ENCODE results near the gene GALNT14. TPM values are rescaled to one million over a fixed set of nuclear protein-coding genes. Genes with fewer than 3 reads are reported as not detected.
A peak's percentile ranks its signal among the peaks of the same experiment; 100 is the strongest.

GALNT14 gene
- total RNA-seq, 1 experiment from 2014 or later = 6.0 TPM

- Mint-ChIP-seq H3K4me3 (no peak overlapping the region), H3K4me1 (peaks cover 51% of the 10 kb centered on the region), H3K27ac (no peak overlapping the region), H3K36me3 (no peaks in the 10 kb centered on the region), H3K27me3 (ENCODE audit: low read depth) (no peaks in the 10 kb centered on the region), H3K9me3 (no peaks in the 10 kb centered on the region)
- TF ChIP-seq ESRRA (CRISPR knock-in tag; IDR thresholded peaks at IDR 0.05; ENCODE audit: borderline replicate concordance) = no peak
- TF ChIP-seq ZSCAN18 (CRISPR knock-in tag; IDR thresholded peaks at IDR 0.05) = no peak
- no peak for TF ChIP-seq MXD4 (CRISPR knock-in tag; IDR thresholded peaks at IDR 0.05; ENCODE audit: borderline replicate concordance)
- no peak for TF ChIP-seq ZNF396 (CRISPR knock-in tag; IDR thresholded peaks at IDR 0.05; ENCODE audit: borderline replicate concordance)
- TF ChIP-seq, protein P1, sequence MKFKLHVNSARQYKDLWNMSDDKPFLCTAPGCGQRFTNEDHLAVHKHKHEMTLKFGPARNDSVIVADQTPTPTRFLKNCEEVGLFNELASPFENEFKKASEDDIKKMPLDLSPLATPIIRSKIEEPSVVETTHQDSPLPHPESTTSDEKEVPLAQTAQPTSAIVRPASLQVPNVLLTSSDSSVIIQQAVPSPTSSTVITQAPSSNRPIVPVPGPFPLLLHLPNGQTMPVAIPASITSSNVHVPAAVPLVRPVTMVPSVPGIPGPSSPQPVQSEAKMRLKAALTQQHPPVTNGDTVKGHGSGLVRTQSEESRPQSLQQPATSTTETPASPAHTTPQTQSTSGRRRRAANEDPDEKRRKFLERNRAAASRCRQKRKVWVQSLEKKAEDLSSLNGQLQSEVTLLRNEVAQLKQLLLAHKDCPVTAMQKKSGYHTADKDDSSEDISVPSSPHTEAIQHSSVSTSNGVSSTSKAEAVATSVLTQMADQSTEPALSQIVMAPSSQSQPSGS (CRISPR knock-in tag; IDR thresholded peaks at IDR 0.05; ENCODE audit: borderline replicate concordance, low read depth) = no peak
- TF ChIP-seq, protein P2, sequence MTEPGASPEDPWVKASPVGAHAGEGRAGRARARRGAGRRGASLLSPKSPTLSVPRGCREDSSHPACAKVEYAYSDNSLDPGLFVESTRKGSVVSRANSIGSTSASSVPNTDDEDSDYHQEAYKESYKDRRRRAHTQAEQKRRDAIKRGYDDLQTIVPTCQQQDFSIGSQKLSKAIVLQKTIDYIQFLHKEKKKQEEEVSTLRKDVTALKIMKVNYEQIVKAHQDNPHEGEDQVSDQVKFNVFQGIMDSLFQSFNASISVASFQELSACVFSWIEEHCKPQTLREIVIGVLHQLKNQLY (CRISPR knock-in tag; IDR thresholded peaks at IDR 0.05) = no peak
- TF ChIP-seq, protein P3, sequence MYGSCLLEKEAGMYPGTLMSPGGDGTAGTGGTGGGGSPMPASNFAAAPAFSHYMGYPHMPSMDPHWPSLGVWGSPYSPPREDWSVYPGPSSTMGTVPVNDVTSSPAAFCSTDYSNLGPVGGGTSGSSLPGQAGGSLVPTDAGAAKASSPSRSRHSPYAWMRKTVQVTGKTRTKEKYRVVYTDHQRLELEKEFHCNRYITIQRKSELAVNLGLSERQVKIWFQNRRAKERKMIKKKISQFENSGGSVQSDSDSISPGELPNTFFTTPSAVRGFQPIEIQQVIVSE (CRISPR knock-in tag; IDR thresholded peaks at IDR 0.05; ENCODE audit: borderline replicate concordance) = no peak
- ATAC-seq (peak; percentile 47), DNase-seq (ENCODE audit: low spot score) (no peak)
- ChIA-PET CTCF (interaction anchor here (0.5 to 1.4 kb wide), 5 partner anchors 21 to 231 kb away, joined by 3 to 4 read pairs (median 3); no protein-coding TSS in a partner anchor), POLR2A (no interaction called here)
Observed at GRCh38 chr2:30939364-30939763, 198.9 kb downstream of the GALNT14 start.

DNA sequence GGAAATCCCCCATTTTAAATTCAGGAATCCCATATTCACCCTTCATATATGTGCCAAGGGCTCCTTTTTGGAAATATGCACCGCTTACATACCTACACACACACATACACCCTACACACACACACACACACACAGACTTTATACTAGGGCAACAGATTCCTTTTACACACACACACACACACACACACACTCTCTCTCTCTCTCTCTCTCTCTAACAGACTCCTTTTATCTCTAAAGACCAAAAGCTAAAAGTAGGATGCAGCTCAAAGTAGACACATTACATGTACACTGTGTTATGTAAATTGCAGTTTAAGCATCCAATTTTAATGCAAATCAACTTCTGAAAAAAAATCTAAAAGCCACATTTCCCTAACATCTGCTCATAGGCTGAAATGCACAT, 200.0 kb downstream of the GALNT14 start:
- ATAC-seq (no peak), DNase-seq (ENCODE audit: low spot score) (no peak)
- Mint-ChIP-seq H3K27me3 (ENCODE audit: low read depth) (no peaks in the 10 kb centered on the region), H3K4me1 (peaks cover 51% of the 10 kb centered on the region), H3K9me3 (no peaks in the 10 kb centered on the region), H3K36me3 (no peaks in the 10 kb centered on the region), H3K4me3 (no peak overlapping the region; the same call in 1 of the 2 replicates), H3K27ac (no peak overlapping the region)
- TF ChIP-seq ZNF396 (CRISPR knock-in tag; IDR thresholded peaks at IDR 0.05; ENCODE audit: borderline replicate concordance) (no peak), OVOL2 (CRISPR knock-in tag; IDR thresholded peaks at IDR 0.05; ENCODE audit: borderline replicate concordance) (no peak), CREM (CRISPR knock-in tag; IDR thresholded peaks at IDR 0.05) (no peak), NR1H2 (CRISPR knock-in tag; IDR thresholded peaks at IDR 0.05) (no peak), MYBL2 (CRISPR knock-in tag; IDR thresholded peaks at IDR 0.05) (no peak), EMX1 (CRISPR knock-in tag; IDR thresholded peaks at IDR 0.05) (no peak)
- TF ChIP-seq, protein P4, sequence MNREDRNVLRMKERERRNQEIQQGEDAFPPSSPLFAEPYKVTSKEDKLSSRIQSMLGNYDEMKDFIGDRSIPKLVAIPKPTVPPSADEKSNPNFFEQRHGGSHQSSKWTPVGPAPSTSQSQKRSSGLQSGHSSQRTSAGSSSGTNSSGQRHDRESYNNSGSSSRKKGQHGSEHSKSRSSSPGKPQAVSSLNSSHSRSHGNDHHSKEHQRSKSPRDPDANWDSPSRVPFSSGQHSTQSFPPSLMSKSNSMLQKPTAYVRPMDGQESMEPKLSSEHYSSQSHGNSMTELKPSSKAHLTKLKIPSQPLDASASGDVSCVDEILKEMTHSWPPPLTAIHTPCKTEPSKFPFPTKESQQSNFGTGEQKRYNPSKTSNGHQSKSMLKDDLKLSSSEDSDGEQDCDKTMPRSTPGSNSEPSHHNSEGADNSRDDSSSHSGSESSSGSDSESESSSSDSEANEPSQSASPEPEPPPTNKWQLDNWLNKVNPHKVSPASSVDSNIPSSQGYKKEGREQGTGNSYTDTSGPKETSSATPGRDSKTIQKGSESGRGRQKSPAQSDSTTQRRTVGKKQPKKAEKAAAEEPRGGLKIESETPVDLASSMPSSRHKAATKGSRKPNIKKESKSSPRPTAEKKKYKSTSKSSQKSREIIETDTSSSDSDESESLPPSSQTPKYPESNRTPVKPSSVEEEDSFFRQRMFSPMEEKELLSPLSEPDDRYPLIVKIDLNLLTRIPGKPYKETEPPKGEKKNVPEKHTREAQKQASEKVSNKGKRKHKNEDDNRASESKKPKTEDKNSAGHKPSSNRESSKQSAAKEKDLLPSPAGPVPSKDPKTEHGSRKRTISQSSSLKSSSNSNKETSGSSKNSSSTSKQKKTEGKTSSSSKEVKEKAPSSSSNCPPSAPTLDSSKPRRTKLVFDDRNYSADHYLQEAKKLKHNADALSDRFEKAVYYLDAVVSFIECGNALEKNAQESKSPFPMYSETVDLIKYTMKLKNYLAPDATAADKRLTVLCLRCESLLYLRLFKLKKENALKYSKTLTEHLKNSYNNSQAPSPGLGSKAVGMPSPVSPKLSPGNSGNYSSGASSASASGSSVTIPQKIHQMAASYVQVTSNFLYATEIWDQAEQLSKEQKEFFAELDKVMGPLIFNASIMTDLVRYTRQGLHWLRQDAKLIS (CRISPR knock-in tag; IDR thresholded peaks at IDR 0.05; ENCODE audit: borderline replicate concordance) = no peak
- TF ChIP-seq, protein P5, sequence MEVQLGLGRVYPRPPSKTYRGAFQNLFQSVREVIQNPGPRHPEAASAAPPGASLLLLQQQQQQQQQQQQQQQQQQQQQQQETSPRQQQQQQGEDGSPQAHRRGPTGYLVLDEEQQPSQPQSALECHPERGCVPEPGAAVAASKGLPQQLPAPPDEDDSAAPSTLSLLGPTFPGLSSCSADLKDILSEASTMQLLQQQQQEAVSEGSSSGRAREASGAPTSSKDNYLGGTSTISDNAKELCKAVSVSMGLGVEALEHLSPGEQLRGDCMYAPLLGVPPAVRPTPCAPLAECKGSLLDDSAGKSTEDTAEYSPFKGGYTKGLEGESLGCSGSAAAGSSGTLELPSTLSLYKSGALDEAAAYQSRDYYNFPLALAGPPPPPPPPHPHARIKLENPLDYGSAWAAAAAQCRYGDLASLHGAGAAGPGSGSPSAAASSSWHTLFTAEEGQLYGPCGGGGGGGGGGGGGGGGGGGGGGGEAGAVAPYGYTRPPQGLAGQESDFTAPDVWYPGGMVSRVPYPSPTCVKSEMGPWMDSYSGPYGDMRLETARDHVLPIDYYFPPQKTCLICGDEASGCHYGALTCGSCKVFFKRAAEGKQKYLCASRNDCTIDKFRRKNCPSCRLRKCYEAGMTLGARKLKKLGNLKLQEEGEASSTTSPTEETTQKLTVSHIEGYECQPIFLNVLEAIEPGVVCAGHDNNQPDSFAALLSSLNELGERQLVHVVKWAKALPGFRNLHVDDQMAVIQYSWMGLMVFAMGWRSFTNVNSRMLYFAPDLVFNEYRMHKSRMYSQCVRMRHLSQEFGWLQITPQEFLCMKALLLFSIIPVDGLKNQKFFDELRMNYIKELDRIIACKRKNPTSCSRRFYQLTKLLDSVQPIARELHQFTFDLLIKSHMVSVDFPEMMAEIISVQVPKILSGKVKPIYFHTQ (CRISPR knock-in tag; IDR thresholded peaks at IDR 0.05) = no peak
- ChIA-PET CTCF (no interaction called here), POLR2A (no interaction called here)
